ENCODE measurements around the gene NTRK3.

DNA sequence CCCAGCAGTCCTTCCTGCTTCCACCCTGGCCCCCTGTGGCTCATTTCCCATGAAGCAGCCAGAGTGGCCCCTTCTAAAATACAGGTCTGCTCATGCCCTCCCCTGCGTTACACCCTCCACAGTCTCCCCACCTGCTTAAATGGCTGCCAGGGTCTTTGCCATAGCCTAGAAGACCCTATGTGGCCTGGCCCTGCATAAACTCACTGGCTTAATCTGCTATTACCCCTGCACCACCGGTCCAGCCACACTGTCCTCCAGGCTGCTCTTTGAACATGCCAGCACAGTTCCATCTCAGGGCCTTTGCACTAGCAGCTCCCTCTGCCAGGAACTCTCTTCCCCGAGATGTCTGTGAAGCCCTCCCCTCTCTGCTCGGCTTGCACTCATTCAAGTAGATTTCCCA is 166.8 kb downstream of the NTRK3 start:
- TF ChIP-seq POLR2A (IDR thresholded peaks at IDR 0.05): no peak
- TF ChIP-seq, protein P1, sequence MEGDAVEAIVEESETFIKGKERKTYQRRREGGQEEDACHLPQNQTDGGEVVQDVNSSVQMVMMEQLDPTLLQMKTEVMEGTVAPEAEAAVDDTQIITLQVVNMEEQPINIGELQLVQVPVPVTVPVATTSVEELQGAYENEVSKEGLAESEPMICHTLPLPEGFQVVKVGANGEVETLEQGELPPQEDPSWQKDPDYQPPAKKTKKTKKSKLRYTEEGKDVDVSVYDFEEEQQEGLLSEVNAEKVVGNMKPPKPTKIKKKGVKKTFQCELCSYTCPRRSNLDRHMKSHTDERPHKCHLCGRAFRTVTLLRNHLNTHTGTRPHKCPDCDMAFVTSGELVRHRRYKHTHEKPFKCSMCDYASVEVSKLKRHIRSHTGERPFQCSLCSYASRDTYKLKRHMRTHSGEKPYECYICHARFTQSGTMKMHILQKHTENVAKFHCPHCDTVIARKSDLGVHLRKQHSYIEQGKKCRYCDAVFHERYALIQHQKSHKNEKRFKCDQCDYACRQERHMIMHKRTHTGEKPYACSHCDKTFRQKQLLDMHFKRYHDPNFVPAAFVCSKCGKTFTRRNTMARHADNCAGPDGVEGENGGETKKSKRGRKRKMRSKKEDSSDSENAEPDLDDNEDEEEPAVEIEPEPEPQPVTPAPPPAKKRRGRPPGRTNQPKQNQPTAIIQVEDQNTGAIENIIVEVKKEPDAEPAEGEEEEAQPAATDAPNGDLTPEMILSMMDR (IDR thresholded peaks at IDR 0.05): no peak

Measured in suprapubic skin (tissue), 3 donors.